CD4-positive, alpha-beta T cell treated with Interleukin-6 at 100 ng/mL for 8 hours (primary cell): ENCODE measurements around the gene HGS.

Experiments
- DNase-seq: peaks from one replicate; pipeline ENCODE4 v3.0.0-alpha.2; 2020; ENCODE audit warnings: mixed read lengths, low spot score

HGS gene

DNA sequence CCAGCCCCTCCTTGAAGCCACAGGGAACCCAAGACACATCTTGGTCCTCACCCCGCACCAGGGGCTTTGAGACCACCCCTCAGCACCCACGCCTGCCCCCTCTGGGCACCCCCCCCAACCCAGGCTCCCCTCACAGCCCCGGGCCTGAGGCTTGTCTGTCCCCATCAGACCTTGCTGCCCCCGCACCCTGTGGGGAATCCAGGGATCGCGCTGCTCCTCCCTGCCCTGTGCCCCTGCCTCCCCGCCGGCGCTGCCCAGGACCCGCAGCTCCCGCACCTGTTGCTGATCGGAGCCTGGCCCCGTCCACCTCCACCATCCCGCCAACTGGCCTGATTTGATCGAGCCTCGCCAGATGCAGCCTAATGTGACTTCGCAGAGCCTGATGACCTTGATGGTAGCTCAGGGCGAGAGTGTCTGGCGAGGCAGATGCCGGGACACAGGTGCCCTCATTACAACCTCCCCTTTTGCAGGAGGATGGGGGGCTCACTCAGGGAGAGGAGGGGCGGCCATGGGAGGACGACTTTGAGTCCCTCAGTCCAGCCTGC lies 57.3 kb downstream of the HGS start:
- no peak for DNase-seq

- DNase-seq, result no peak
These were observed 58.0 kb downstream of the HGS start for GRCh38 chr17:81741594-81742452.
